ENCODE results near the gene TTLL7. TPM values are rescaled to one million over a fixed set of nuclear protein-coding genes. Genes with fewer than 3 reads are reported as not detected.

Gene TTLL7
- total and polyA plus RNA-seq, 12 donors, result 0.06 to 7.6 (median 2.6) TPM

GRCh38 chr1:83996621-83997020, 2.3 kb downstream of the TTLL7 start:
- 33 to 41% (median 38%) methylated on average over 1 of the region's 1 CpG for WGBS, 4 donors
- Histone ChIP-seq H3K9me3 (replicated peaks in 1 of 3) (no peaks in the 10 kb centered on the region), H3K4me3 (no peak overlapping the region), H3K36me3 (replicated peaks in 1 of 2) (no peaks in the 10 kb centered on the region), H3K27me3 (no peaks in the 10 kb centered on the region), H3K4me1 (replicated peaks in 1 of 2) (peaks cover 0 to 5% of the 10 kb centered on the region in 2 donors), H3K27ac (no peak overlapping the region)
- DNase-seq, result no peak
- intact Hi-C loops (cut with DNase I), result no loop called here
- no peak for TF ChIP-seq CTCF (IDR thresholded peaks at IDR 0.05)
- no peak for TF ChIP-seq POLR2A (IDR thresholded peaks at IDR 0.05)

GRCh38 chr1:83996191-83996590, 2.7 kb downstream of the TTLL7 start:
- intact Hi-C loops (cut with DNase I), result no loop called here
- no peak for TF ChIP-seq POLR2A (IDR thresholded peaks at IDR 0.05)
- TF ChIP-seq CTCF (IDR thresholded peaks at IDR 0.05), result no peak
- Histone ChIP-seq H3K27me3 (no peaks in the 10 kb centered on the region), H3K27ac (no peak overlapping the region), H3K36me3 (replicated peaks in 1 of 2) (no peaks in the 10 kb centered on the region), H3K4me1 (replicated peaks in 1 of 2) (peaks cover 0 to 5% of the 10 kb centered on the region in 2 donors), H3K4me3 (no peak overlapping the region), H3K9me3 (replicated peaks in 1 of 3) (no peaks in the 10 kb centered on the region)
- DNase-seq, result no peak
- WGBS, 4 donors, result 66 to 79% (median 70%) methylated on average over 2 of the region's 2 CpGs

GRCh38 chr1:83995649-83996048, 3.3 kb downstream of the TTLL7 start:
- Histone ChIP-seq H3K4me1 (replicated peaks in 1 of 2) (peaks cover 0 to 5% of the 10 kb centered on the region in 2 donors), H3K27ac (no peak overlapping the region), H3K4me3 (no peak overlapping the region), H3K9me3 (replicated peaks in 1 of 3) (no peaks in the 10 kb centered on the region), H3K27me3 (no peaks in the 10 kb centered on the region), H3K36me3 (replicated peaks in 1 of 2) (no peaks in the 10 kb centered on the region)
- intact Hi-C loops (cut with DNase I), result no loop called here
- TF ChIP-seq POLR2A (IDR thresholded peaks at IDR 0.05), result no peak
- TF ChIP-seq CTCF (IDR thresholded peaks at IDR 0.05), result no peak
- 72 to 84% (median 81%) methylated on average over 1 of the region's 1 CpG for whole genome bisulfite sequencing, 4 donors
- no peak for DNase-seq

- TF ChIP-seq POLR2A (IDR thresholded peaks at IDR 0.05), result no peak
- no peak for TF ChIP-seq CTCF (IDR thresholded peaks at IDR 0.05)
- Histone ChIP-seq H3K4me3 (no peak overlapping the region), H3K27me3 (no peaks in the 10 kb centered on the region), H3K4me1 (replicated peaks in 1 of 2) (no peaks in the 10 kb centered on the region), H3K27ac (no peak overlapping the region), H3K36me3 (replicated peaks in 1 of 2) (no peaks in the 10 kb centered on the region), H3K9me3 (replicated peaks in 1 of 3) (no peaks in the 10 kb centered on the region)
- intact Hi-C loops (cut with DNase I), result no loop called here
- no peak for DNase-seq
- 58 to 88% (median 79%) methylated on average over 1 of the region's 1 CpG for WGBS, 4 donors
Observed at GRCh38 chr1:83994111-83994510, 4.8 kb downstream of the TTLL7 start.
